GM23248 (cell line): ENCODE results near the gene TPK1.

Experiments used
- EZH2 ChIP-seq: fragments of 200-600 bp; sonication (generic); IDR thresholded peaks from 2 replicates; pipeline ENCODE4 v1.6.1; 2018; ENCODE audit warnings: antibody characterized with exemption, mild to moderate bottlenecking; ENCODE audit not compliant: insufficient read depth, poor library complexity, severe bottlenecking
- EZH2phosphoT487 ChIP-seq: fragments of 200-600 bp; sonication (generic); IDR thresholded peaks from 2 replicates; pipeline ENCODE4 v1.6.1; 2018; ENCODE audit warnings: antibody characterized with exemption, moderate library complexity, mild to moderate bottlenecking, low read depth; ENCODE audit not compliant: insufficient read depth

GRCh38 chr7:144826208-144826607, 9.6 kb downstream of the TPK1 start:
- TF ChIP-seq EZH2 (no peak), EZH2phosphoT487 (no peak)
